Stimulated activated CD4-positive, alpha-beta T cell treated with anti-CD3 and anti-CD28 coated beads, TNF-alpha, amount 100 ng/mL, for 48 hours (primary cell): ENCODE data around the gene ASTE1.
A peak's percentile ranks its signal among the peaks of the same experiment; 100 is the strongest.
"Not testable (repeated sequence)": the region's sequence is repeated elsewhere in the genome, so short reads cannot be mapped to it uniquely, and the experiment has no call there.

Experiments used
- DNase-seq, 3 donors: peaks; one replicate each; pipeline ENCODE4 v3.0.0-alpha.2; 2020; ENCODE audit warnings: low read depth in 3 of 3

ASTE1 gene, protein sequence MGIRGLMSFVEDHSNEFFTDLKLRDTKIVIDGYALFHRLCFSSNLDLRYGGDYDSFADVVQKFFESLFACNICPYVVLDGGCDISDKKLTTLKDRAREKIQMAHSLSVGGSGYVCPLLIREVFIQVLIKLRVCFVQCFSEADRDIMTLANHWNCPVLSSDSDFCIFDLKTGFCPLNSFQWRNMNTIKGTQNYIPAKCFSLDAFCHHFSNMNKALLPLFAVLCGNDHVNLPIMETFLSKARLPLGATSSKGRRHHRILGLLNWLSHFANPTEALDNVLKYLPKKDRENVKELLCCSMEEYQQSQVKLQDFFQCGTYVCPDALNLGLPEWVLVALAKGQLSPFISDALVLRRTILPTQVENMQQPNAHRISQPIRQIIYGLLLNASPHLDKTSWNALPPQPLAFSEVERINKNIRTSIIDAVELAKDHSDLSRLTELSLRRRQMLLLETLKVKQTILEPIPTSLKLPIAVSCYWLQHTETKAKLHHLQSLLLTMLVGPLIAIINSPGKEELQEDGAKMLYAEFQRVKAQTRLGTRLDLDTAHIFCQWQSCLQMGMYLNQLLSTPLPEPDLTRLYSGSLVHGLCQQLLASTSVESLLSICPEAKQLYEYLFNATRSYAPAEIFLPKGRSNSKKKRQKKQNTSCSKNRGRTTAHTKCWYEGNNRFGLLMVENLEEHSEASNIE

GRCh38 chr3:131026321-131027151, at the start of gene ASTE1, which contains the start of gene NEK11:
Gene ASTE1 (minus strand): TSS chr3:131026825. CDS start chr3:131025306, 1,519 bp downstream.
Gene NEK11 (plus strand): TSS chr3:131026877. CDS start chr3:131029709, 2,832 bp downstream.
- peak; percentile 83 to 88 (median 84) for DNase-seq

DNA sequence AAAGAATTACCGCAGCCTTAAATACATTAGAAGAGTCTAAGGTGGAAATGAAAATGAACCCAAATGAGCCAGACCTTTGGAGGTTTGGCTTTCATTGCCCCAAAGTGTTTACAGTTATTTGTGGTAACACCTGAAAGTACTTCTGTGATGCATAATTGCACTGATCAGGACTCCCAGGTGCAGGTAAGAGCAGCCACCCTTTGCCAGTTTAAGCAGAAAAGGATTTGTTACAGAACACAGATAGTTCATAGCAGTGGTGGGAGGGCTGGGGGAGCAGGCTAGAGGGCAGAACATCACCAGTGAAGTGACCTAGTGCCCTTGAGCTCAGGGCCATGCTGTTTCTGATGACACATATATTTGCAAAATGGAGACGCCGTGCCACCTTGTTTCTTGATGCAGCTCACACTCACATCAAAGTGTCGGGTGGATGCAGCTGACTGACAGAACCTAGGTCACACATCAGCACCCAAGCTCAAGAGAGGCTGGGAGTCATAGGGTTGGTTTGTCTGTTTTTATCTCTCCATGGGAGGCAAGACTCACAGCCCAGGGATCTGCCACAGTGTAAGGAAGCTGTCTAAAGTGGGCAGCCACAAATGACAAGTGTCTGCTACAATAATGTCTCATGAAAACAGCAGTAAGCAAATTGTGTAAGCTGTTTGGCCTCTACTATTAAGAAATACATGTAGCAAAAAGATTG, 49.2 kb upstream of the ASTE1 start:
- no peak for DNase-seq

- DNase-seq = no peak
These were observed 46.2 kb upstream of the ASTE1 start for GRCh38 chr3:131072845-131073244.

DNA sequence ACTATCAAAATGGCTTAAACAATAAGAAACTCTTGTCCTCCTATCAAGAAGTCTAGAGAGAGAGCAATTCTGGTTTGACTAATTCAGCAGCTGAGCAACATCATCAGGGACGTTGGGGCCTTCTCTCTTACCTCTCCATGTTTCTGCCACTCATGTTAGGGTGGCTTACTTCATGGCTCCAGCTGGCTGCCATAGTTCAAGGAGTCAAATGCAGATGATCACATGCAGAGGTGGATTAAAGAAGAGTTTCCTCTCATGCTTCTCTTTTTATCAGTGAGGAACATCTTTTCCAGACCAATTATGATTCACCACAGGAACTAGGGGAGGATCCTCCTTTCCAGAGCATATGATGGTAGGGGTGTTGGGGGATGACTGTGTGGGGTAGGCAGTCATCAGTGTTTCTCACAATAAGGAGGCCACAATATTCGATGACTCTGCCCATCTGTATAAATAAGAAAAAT, 45.5 kb upstream of the ASTE1 start:
- DNase-seq = no peak

DNA sequence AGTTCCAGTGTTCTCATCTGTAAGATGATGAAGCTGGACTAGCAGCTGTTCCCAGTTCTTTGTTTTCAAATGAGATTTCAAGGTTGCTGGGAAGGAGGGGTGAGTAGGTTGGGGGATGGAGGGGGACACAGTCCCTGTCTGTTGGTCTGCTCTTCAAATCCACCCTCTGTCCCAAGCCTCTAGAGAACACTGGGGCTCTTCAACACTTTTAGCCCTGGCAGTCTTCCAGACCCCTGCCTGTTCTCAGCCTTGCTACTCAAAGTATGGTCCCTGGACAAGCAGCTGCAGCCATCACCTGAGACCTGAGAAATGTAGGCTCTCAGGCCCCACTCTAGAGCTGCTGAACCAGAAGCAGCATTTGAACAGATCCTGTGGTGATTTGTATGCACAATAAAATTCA, 41.4 kb upstream of the ASTE1 start:
- no peak for DNase-seq

DNA sequence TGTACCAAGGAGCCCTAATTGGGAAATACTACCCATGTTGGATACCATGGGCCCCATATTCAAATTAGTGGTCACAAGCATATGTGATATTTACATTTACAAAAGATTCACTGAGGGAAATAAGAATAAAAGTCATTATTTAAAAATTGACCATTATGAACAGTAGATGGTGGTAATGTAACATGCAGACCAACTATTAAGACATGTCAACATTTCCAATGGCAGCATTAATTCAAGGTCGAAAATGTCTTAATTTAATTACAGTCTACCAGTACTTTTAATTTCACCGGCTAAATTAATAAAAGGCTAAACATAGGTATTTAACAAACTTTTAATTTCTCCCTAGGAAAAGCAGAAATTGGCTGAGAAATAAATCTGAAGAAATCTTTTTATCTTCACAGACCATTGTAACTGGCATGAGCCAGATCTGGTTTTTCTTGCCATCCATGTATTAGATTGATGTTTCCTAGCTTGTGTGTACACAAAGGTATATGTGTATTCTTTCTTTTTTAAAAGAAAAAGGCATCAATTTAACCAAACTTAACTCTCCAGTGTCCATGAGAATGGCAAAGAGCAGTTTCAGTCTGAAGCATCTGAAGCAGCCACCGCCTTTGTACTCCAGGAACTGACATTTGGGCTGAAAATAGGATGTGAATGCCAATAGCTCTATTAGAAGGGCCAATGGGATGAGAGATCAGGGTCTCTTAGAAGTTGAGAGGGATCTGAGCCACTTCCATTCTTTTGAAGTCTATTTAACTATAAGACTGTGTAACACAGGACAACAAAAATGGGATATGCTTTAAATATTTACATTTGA, 26.6 kb upstream of the ASTE1 start:
- no peak for DNase-seq

DNA sequence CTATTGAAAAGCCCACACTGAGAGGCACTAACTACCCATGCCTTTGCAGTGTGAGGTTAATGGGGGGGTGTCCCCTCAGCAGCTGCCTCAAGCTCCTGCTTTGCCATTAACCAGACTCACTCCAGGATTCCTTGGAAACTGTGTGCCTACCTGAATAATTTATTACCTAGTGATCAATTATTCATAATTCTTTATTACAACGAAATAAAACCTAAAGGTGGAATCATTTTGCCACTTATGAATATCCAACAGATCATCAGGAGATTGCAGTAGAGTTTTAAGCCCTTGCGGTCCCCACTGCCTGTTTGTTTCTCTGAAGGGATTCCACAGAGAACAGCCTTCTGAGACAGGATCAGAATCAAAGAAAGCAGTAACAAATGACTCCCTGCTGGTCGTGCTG, 23.4 kb upstream of the ASTE1 start:
- DNase-seq = no peak

DNA sequence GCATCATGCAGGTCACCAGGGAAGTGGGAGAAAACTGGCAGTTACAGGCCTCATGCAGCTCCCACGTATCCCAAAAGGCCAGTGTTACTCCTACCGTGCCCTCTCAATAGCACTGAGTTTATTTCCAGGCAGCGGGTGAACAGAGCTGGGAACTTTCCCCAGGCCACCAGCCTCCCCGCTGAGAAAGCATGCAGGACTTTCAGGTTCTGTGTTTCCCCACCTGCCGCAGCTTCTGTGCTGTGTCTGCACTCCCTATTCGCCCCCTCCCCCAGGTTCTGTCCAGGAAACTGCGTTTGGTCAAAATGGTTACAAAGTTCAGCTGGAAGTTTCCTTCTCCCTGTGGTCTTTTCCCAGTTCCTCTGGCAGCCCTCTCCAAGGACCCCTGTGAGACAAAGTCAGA, 21.4 kb upstream of the ASTE1 start:
- DNase-seq = no peak

DNA sequence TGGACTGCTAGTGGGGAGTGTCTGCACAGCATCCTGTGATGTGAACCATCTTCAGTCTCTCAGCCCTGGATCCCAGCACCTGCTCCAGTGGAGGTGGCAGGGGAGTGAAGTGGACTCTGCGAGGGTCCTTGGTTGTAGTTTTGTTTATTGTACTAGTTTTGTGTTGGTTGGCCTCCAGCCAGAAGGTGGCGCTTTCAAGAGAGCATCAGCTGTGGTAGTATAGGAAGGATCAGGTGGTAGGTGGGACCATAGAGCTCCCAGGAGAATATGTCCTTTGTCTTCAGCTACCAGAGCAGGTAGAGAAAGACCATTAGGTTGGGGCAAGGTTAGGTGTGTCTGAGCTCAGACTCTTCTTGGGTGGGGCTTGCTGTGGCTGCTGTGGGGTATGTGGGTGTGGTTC, 21.0 kb upstream of the ASTE1 start:
- no peak for DNase-seq

DNA sequence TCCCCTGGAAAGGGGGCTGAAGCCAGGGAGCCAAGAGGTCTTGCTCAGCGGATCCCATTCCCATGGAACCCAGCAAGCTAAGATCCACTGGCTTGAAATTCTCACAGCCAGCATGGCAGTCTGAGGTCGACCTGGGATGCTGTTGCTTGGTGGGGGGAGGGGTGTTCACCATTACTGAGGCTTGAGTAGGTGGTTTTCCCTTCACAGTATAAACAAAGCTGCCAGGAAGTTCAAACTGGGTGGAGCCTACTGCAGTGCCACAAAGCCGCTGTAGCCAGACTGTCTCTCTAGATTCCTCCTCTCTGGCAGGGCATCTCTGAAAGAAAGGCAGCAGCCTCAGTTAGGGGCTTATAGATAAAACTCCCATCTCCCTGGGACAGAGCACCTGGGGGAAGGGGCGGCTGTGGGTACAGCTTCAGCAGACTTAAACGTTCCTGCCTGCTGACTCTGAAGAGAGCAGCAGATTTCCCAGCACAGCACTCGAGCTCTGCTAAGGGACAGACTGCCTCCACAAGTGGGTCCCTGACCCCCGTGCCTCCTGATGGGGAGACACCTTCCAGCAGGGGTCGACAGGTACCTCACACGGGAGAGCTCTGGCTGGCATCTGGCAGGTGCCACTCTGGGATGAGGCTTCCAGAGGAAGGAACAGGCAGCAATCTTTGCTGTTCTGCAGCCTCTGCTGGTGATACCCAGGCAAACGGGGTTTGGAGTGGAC, 15.8 kb upstream of the ASTE1 start:
- DNase-seq = not testable (repeated sequence)

- no peak for DNase-seq
These were observed 11.7 kb upstream of the ASTE1 start for GRCh38 chr3:131038326-131038725.

- DNase-seq = no peak
These were observed 10.4 kb upstream of the ASTE1 start for GRCh38 chr3:131036986-131037385.

DNA sequence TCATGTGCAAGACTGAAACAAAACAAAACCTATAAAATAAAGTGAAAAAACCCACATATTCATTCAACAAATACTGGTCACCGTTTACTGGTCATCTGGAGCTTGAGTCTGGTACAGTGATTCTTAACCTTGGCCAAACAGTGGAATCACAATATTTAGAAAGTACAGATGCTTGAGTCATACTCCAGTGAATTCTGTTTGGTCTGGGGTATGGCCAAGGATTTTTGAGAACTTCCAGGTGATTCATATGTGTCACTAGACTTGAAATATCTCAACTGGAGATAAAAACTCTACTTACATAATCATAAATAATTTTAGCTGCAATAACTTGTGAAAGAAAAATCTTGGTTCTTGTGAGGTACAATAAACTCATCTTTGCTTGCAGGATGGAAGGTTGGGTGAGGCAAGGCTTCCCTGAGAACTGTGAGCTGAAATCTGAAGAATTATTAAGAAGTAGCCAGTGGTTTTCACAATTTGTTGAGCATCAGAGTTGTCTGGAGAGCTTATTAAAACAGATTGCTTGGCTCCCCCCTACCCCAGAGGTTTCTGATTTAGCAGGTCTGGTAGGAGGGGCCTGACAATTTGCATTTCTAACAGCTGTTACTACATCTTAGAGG, 9.7 kb upstream of the ASTE1 start:
- no peak for DNase-seq

DNA sequence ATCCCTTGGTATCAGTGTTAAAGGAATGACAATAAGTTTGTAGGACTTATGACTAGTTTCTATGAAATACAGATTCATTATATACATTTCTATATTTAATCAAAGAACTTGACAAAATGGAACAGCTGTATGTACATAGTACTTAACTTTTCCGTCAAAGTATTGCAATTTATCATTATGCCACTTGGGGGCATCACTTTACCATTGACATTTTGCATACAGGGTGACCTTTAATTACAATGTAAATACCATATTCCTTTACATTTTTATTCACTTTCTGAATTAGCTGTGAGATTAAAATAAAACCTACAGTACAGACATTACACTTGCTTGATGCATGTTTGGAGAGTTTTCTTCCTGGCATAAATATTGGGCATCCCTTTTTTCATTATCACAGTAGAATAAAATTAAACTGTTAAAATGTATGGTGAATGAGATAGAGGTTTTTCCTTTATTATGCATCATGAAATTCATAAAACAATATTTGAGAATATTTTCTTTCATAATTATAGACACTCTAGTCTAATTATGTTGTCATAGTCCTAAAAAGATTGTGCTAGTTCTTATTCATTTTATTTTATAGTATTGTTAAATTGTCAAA, 7.0 kb upstream of the ASTE1 start:
- DNase-seq = no peak

GRCh38 chr3:131031660-131032059, 5.0 kb upstream of the ASTE1 start:
- DNase-seq = no peak

GRCh38 chr3:131028844-131029243, 2.2 kb upstream of the ASTE1 start:
- DNase-seq = no peak

- no peak for DNase-seq
These were observed 1.1 kb downstream of the ASTE1 start for GRCh38 chr3:131025539-131025938.

DNA sequence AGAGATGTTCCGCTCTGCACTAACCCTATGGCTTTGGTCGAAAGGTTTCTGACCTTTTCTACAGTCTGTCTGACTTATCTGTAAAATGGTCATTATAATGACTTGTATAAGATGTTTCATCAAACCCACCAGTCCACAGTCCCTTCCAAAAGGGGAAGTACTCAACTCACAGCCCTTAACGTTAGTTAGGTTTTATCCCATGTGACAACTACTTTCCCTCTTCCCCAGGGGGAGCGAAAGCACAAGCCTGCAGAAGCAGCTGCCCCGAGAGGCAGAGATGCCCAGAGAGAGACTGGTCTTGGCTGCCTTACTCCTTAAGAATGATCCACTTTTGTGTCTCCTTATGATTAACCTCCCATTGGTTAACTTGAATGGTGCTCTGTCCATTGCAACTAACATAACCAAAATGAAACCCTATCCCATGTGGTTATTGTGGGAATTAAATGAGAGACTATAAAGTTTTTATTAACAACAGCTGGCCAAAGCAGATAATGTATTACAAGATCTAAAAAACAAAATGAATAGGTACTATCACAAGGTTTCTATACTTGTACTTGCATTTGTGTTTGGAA, 6.4 kb downstream of the ASTE1 start:
- no peak for DNase-seq

DNA sequence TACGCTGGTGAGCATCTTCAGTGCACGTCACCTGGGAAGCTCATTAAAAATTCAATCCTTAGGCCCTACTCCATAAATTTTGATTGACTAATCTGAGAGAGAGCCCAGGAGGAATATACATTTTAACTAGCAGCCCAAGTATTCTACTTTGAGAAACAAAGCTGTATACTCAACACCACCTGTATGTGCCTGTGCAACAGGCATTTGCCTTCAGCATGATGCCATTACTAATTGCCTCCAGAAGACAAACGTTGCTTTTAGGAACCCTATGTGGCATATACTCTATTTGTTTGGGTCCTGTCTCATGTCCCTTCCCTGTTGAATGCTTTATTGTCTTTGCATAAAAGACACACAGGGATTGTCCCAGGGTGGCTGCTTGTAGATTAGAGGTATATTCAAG, 7.7 kb downstream of the ASTE1 start:
- no peak for DNase-seq
